Fibroblast of skin of left quadriceps (primary cell): ENCODE data around the gene IL32.
A peak's percentile ranks its signal among the peaks of the same experiment; 100 is the strongest.

ENCODE experiments used
- DNase-seq, 2 experiments: peaks; one replicate each; pipeline ENCODE4 v3.0.0-alpha.2; 2013; ENCODE audit warnings: low read depth in 2 of 2

Gene IL32

GRCh38 chr16:3027983-3028715, 37.3 kb upstream of the IL32 start:
- DNase-seq: peak in 1 of 2 experiments; percentile 40

- no peak for DNase-seq
Measured at GRCh38 chr16:3028716-3029319, 36.6 kb upstream of the IL32 start.

- DNase-seq: peak in 1 of 2 experiments; percentile 3
Measured at GRCh38 chr16:3029491-3030221, 35.8 kb upstream of the IL32 start.

GRCh38 chr16:3030222-3031212, 34.9 kb upstream of the IL32 start:
- DNase-seq: no peak

- no peak for DNase-seq
Measured at GRCh38 chr16:3032624-3033023, 32.8 kb upstream of the IL32 start.

GRCh38 chr16:3035289-3035971, 30.0 kb upstream of the IL32 start:
- no peak for DNase-seq

- DNase-seq: no peak
Measured at GRCh38 chr16:3035972-3036725, 29.3 kb upstream of the IL32 start.

- DNase-seq: no peak
Measured at GRCh38 chr16:3036726-3037315, 28.6 kb upstream of the IL32 start, which contains the start of gene BICDL2. Gene BICDL2, minus strand, starts transcription at chr16:3036944. Its CDS starts 1,448 bp downstream, at chr16:3035496.

- DNase-seq: no peak
Measured at GRCh38 chr16:3038256-3038655, 27.2 kb upstream of the IL32 start.

- DNase-seq: no peak
Measured at GRCh38 chr16:3038896-3039295, 26.5 kb upstream of the IL32 start.

GRCh38 chr16:3042376-3042775, 23.1 kb upstream of the IL32 start:
- DNase-seq: no peak

- DNase-seq: no peak
Measured at GRCh38 chr16:3044708-3045107, 20.7 kb upstream of the IL32 start.

- no peak for DNase-seq
Measured at GRCh38 chr16:3045758-3046640, 19.4 kb upstream of the IL32 start, which contains the start of gene MMP25. Gene MMP25, plus strand, starts transcription at chr16:3046561. Its CDS starts 357 bp downstream, at chr16:3046918.

GRCh38 chr16:3046641-3047386, 18.6 kb upstream of the IL32 start:
- DNase-seq: no peak

- DNase-seq: no peak
Measured at GRCh38 chr16:3047387-3047720, 18.1 kb upstream of the IL32 start.

- no peak for DNase-seq
Measured at GRCh38 chr16:3049921-3050481, 15.4 kb upstream of the IL32 start.

GRCh38 chr16:3050487-3050886, 15.0 kb upstream of the IL32 start:
- no peak for DNase-seq

GRCh38 chr16:3051009-3051408, 14.4 kb upstream of the IL32 start:
- DNase-seq: no peak
